Measurements from ENCODE around the gene GTF3C1.
"Not testable (repeated sequence)": the region's sequence is repeated elsewhere in the genome, so short reads cannot be mapped to it uniquely, and the experiment has no call there.

GTF3C1 gene

GRCh38 chr16:27441998-27442397 lies 107.7 kb downstream of the GTF3C1 start:
- DNase-seq (ENCODE audit: low read depth), result no peak

- no peak for DNase-seq (ENCODE audit: low read depth)
Observed at GRCh38 chr16:27441276-27441675, 108.4 kb downstream of the GTF3C1 start.

GRCh38 chr16:27439271-27440018 lies 110.3 kb downstream of the GTF3C1 start:
- DNase-seq (ENCODE audit: low read depth), result no peak

GRCh38 chr16:27437946-27438345 lies 111.8 kb downstream of the GTF3C1 start:
- no peak for DNase-seq (ENCODE audit: low read depth)

GRCh38 chr16:27436921-27437650 lies 112.6 kb downstream of the GTF3C1 start:
- no peak for DNase-seq (ENCODE audit: low read depth)

GRCh38 chr16:27436065-27436464 lies 113.6 kb downstream of the GTF3C1 start:
- no peak for DNase-seq (ENCODE audit: low read depth)

GRCh38 chr16:27435146-27435545 lies 114.6 kb downstream of the GTF3C1 start:
- DNase-seq (ENCODE audit: low read depth), result not testable (repeated sequence)

GRCh38 chr16:27434141-27435051 lies 115.3 kb downstream of the GTF3C1 start:
- DNase-seq (ENCODE audit: low read depth), result no peak

- DNase-seq (ENCODE audit: low read depth), result no peak
Observed at GRCh38 chr16:27433636-27434035, 116.1 kb downstream of the GTF3C1 start.

- DNase-seq (ENCODE audit: low read depth), result not testable (repeated sequence)
Observed at GRCh38 chr16:27433191-27433590, 116.5 kb downstream of the GTF3C1 start.

- no peak for DNase-seq (ENCODE audit: low read depth)
Observed at GRCh38 chr16:27432558-27432957, 117.2 kb downstream of the GTF3C1 start.

- DNase-seq (ENCODE audit: low read depth), result no peak
Observed at GRCh38 chr16:27431773-27432532, 117.8 kb downstream of the GTF3C1 start.

GRCh38 chr16:27430923-27431484 lies 118.7 kb downstream of the GTF3C1 start:
- DNase-seq (ENCODE audit: low read depth), result no peak

- DNase-seq (ENCODE audit: low read depth), result no peak
Observed at GRCh38 chr16:27430512-27430911, 119.2 kb downstream of the GTF3C1 start.

- DNase-seq (ENCODE audit: low read depth), result no peak
Observed at GRCh38 chr16:27429981-27430441, 119.7 kb downstream of the GTF3C1 start.

- no peak for DNase-seq (ENCODE audit: low read depth)
Observed at GRCh38 chr16:27429330-27429871, 120.3 kb downstream of the GTF3C1 start.

- no peak for DNase-seq (ENCODE audit: low read depth)
Observed at GRCh38 chr16:27428026-27428785, 121.5 kb downstream of the GTF3C1 start.

GRCh38 chr16:27427538-27427937 lies 122.2 kb downstream of the GTF3C1 start:
- no peak for DNase-seq (ENCODE audit: low read depth)

- peak; percentile 68 for DNase-seq (ENCODE audit: low read depth)
Observed at GRCh38 chr16:27426423-27427408, 123.0 kb downstream of the GTF3C1 start.

Measured in activated T-helper 1 cell treated with Interleukin-2 at 50 U/mL for 16 hours (primary cell).